ENCODE measurements around the gene P2RY13. TPM values are rescaled to one million over a fixed set of nuclear protein-coding genes. Genes with fewer than 3 reads are reported as not detected.
A peak's percentile ranks its signal among the peaks of the same experiment; 100 is the strongest.

Gene P2RY13
- total RNA-seq, 2 donors from 2014 or later: not detected

GRCh38 chr3:151290673-151291072, 38.7 kb downstream of the P2RY13 start:
- no peaks in the 10 kb centered on the region for H3K27me3 ChIP-seq (ENCODE audit: control insufficient read depth, insufficient read depth, low read length, poor library complexity, severe bottlenecking)
- 75 to 86% methylated on average over 2 to 3 of the region's 3 CpGs for WGBS, 2 experiments (ENCODE audit: insufficient coverage in 1 of 2, insufficient read length in 1 of 2)
- Mint-ChIP-seq H3K4me1 (peaks cover 17% of the 10 kb centered on the region), H3K36me3 (ENCODE audit: low read depth) (no peaks in the 10 kb centered on the region), H3K4me3 (no peak overlapping the region), H3K9me3 (no peaks in the 10 kb centered on the region), H3K27ac (no peak overlapping the region), H3K27me3 (ENCODE audit: insufficient read depth) (peaks cover 8% of the 10 kb centered on the region)
- no peak overlapping the region for H3K4me3 ChIP-seq (ENCODE audit: low read length)
- no peak for DNase-seq
- peak; percentile 72 for TF ChIP-seq CTCF (conservative IDR thresholded peaks at IDR 0.05)
- no peaks in the 10 kb centered on the region for H3K9me3 ChIP-seq (ENCODE audit: control insufficient read depth, low read length)
- H3K4me1 ChIP-seq (ENCODE audit: control insufficient read depth, insufficient read depth, low read length): no peaks in the 10 kb centered on the region
- no peak overlapping the region for H3K27ac ChIP-seq (ENCODE audit: low read depth, low read length)
- no peaks in the 10 kb centered on the region for H3K36me3 ChIP-seq (ENCODE audit: control insufficient read depth, insufficient read depth, low read length)
- H3K9ac ChIP-seq (ENCODE audit: extremely low read depth, low read length, poor library complexity, severe bottlenecking): no peak overlapping the region

- Mint-ChIP-seq H3K36me3 (ENCODE audit: low read depth) (no peaks in the 10 kb centered on the region), H3K27me3 (ENCODE audit: insufficient read depth) (peaks cover 8% of the 10 kb centered on the region), H3K9me3 (no peaks in the 10 kb centered on the region), H3K4me1 (peaks cover 8% of the 10 kb centered on the region), H3K27ac (no peak overlapping the region), H3K4me3 (no peak overlapping the region)
- H3K27ac ChIP-seq (ENCODE audit: low read depth, low read length): no peak overlapping the region
- 51% methylated on average over 3 of the region's 3 CpGs; no CpG with 5 or more reads in 1 of the 2 experiments for WGBS, 2 experiments (ENCODE audit: insufficient coverage in 1 of 2, insufficient read length in 1 of 2)
- no peaks in the 10 kb centered on the region for H3K36me3 ChIP-seq (ENCODE audit: control insufficient read depth, insufficient read depth, low read length)
- no peaks in the 10 kb centered on the region for H3K27me3 ChIP-seq (ENCODE audit: control insufficient read depth, insufficient read depth, low read length, poor library complexity, severe bottlenecking)
- H3K9ac ChIP-seq (ENCODE audit: extremely low read depth, low read length, poor library complexity, severe bottlenecking): no peak overlapping the region
- no peak overlapping the region for H3K4me3 ChIP-seq (ENCODE audit: low read length)
- no peaks in the 10 kb centered on the region for H3K9me3 ChIP-seq (ENCODE audit: control insufficient read depth, low read length)
- DNase-seq: no peak
- TF ChIP-seq CTCF (conservative IDR thresholded peaks at IDR 0.05): no peak
- H3K4me1 ChIP-seq (ENCODE audit: control insufficient read depth, insufficient read depth, low read length): no peaks in the 10 kb centered on the region
Measured at GRCh38 chr3:151289445-151289844, 39.9 kb downstream of the P2RY13 start.

- DNase-seq: no peak
- no peaks in the 10 kb centered on the region for H3K27me3 ChIP-seq (ENCODE audit: control insufficient read depth, insufficient read depth, low read length, poor library complexity, severe bottlenecking)
- H3K9me3 ChIP-seq (ENCODE audit: control insufficient read depth, low read length): no peaks in the 10 kb centered on the region
- H3K4me3 ChIP-seq (ENCODE audit: low read length): no peak overlapping the region
- peaks cover 4% of the 10 kb centered on the region for H3K4me1 ChIP-seq (ENCODE audit: control insufficient read depth, insufficient read depth, low read length)
- WGBS, 2 experiments (ENCODE audit: insufficient coverage in 1 of 2, insufficient read length in 1 of 2): 64 to 76% methylated on average over 1 of the region's 1 CpG
- TF ChIP-seq CTCF (conservative IDR thresholded peaks at IDR 0.05): no peak
- no peaks in the 10 kb centered on the region for H3K36me3 Mint-ChIP-seq (ENCODE audit: low read depth)
- peaks cover 8% of the 10 kb centered on the region for H3K27me3 Mint-ChIP-seq (ENCODE audit: insufficient read depth)
- no peak overlapping the region for H3K27ac ChIP-seq (ENCODE audit: low read depth, low read length)
- H3K9me3 Mint-ChIP-seq: no peaks in the 10 kb centered on the region
- H3K4me3 Mint-ChIP-seq: no peak overlapping the region
- no peak overlapping the region for H3K9ac ChIP-seq (ENCODE audit: extremely low read depth, low read length, poor library complexity, severe bottlenecking)
- no peaks in the 10 kb centered on the region for H3K36me3 ChIP-seq (ENCODE audit: control insufficient read depth, insufficient read depth, low read length)
- H3K4me1 Mint-ChIP-seq: peaks cover 19% of the 10 kb centered on the region
- no peak overlapping the region for H3K27ac Mint-ChIP-seq
Measured at GRCh38 chr3:151285940-151286339, 43.4 kb downstream of the P2RY13 start.

All from endodermal cell (in vitro differentiated cells).